Measurements from ENCODE around the gene PMPCB. TPM values are rescaled to one million over a fixed set of nuclear protein-coding genes. Genes with fewer than 3 reads are reported as not detected.
"Not testable (repeated sequence)": the region's sequence is repeated elsewhere in the genome, so short reads cannot be mapped to it uniquely, and the experiment has no call there.

Gene PMPCB
- total RNA-seq, 4 donors from 2014 or later = 34.7 to 65.0 (median 46.3) TPM

DNA sequence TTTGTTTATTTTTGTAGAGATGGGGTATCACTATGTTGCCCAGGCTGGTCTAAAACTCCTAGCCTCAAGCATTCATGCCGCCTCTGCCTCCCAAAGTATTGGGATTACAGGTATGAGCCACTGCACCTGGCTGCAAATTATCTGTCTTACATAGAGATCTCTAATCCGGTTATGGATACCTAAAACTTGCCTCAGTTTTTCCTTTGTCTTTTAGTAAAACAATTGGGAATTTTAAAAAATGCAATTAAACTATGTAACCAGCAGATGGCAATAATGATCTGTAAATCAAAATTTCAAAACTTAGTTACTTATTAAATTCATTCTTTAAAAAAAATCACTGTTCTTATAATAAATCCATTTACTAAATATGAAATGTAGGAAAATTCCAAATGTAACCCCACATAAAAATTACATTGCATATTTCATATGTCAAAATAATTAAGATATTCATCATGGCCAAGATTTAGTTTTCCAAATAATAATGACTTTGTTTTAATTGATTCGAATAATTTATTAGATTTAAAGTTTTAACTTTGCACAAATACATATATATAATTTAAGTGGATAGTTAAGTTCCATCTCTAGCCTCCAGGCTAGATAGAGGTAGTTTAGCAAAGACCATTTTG is 14.3 kb upstream of the PMPCB start:
- intact Hi-C loops (cut with DNase I); H3K36me3 ChIP-seq; H3K9me3 ChIP-seq; DNase-seq; H3K27ac ChIP-seq; H3K4me3 ChIP-seq: not testable (repeated sequence)
- 38 to 43% methylated on average over 3 of the region's 3 CpGs for WGBS, 2 donors
- Histone ChIP-seq H3K27me3 (peaks cover 0 to 18% (median 0%) of the 10 kb centered on the region in 4 donors), H3K4me1 (peaks cover 6 to 22% (median 7%) of the 10 kb centered on the region in 3 donors)
- TF ChIP-seq, protein P1, sequence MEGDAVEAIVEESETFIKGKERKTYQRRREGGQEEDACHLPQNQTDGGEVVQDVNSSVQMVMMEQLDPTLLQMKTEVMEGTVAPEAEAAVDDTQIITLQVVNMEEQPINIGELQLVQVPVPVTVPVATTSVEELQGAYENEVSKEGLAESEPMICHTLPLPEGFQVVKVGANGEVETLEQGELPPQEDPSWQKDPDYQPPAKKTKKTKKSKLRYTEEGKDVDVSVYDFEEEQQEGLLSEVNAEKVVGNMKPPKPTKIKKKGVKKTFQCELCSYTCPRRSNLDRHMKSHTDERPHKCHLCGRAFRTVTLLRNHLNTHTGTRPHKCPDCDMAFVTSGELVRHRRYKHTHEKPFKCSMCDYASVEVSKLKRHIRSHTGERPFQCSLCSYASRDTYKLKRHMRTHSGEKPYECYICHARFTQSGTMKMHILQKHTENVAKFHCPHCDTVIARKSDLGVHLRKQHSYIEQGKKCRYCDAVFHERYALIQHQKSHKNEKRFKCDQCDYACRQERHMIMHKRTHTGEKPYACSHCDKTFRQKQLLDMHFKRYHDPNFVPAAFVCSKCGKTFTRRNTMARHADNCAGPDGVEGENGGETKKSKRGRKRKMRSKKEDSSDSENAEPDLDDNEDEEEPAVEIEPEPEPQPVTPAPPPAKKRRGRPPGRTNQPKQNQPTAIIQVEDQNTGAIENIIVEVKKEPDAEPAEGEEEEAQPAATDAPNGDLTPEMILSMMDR (IDR thresholded peaks at IDR 0.05) = peak in 1 of 6 experiments; percentile 4

DNA sequence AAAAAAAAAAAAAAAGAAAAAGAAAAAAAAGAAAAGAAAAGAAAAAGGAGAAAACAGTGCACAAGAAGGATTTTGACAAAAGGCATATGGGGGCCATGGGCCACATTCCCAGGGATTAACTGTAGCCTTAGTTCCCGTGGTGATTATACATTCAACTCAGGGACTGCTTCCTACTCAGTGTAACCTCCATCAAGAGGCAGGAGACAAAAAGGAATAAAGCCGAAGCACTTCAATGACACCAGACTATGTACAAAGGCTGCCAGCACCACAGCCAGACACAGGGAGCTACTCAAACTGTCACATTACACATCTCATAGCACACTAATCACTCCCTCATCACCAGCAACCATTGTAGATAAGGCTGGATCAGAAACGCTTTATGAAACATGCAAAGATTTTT is 5.1 kb upstream of the PMPCB start:
- H3K36me3 ChIP-seq = no peaks in the 10 kb centered on the region
- intact Hi-C loops (cut with DNase I) = no loop called here
- H3K27ac ChIP-seq = no peak overlapping the region
- no peak overlapping the region for H3K4me3 ChIP-seq
- peaks cover 0 to 7% (median 0%) of the 10 kb centered on the region in 3 donors for H3K4me1 ChIP-seq
- TF ChIP-seq, protein P1 (IDR thresholded peaks at IDR 0.05) = no peak
- TF ChIP-seq POLR2A (IDR thresholded peaks at IDR 0.05) = no peak
- 48 to 49% methylated on average over 3 of the region's 3 CpGs for WGBS, 2 donors
- H3K27me3 ChIP-seq = peaks cover 0 to 16% (median 0%) of the 10 kb centered on the region in 4 donors
- no peaks in the 10 kb centered on the region for H3K9me3 ChIP-seq
- no peak for DNase-seq

DNA sequence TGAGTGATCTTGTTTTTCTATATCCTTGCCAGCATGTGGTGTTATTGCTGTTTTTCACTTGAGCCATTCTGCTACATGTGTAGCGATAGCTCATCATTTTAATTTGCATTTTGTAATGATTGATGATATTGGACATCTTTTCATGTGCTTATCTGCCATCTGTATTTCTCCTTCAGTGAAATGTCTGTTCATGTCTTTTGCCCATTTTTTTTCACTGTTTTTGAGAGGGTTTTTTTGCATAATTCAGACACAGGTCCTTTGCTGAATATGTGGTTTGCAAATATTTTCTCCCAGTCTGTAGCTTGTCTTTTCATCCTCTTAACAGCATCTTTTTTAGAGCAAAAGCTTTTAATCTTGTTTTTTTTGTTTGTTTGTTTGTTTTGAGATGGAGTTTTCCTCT is 3.7 kb upstream of the PMPCB start:
- TF ChIP-seq, protein P1 (IDR thresholded peaks at IDR 0.05) = no peak
- no peak for TF ChIP-seq POLR2A (IDR thresholded peaks at IDR 0.05)
- no peaks in the 10 kb centered on the region for H3K36me3 ChIP-seq
- peaks cover 0 to 16% (median 0%) of the 10 kb centered on the region in 4 donors for H3K27me3 ChIP-seq
- no peaks in the 10 kb centered on the region for H3K9me3 ChIP-seq
- H3K27ac ChIP-seq = no peak overlapping the region
- no peak for DNase-seq
- H3K4me3 ChIP-seq = no peak overlapping the region
- H3K4me1 ChIP-seq = peaks cover 0 to 15% (median 7%) of the 10 kb centered on the region in 3 donors
- intact Hi-C loops (cut with DNase I) = no loop called here
- WGBS, 2 donors = 88 to 100% methylated on average over 1 of the region's 1 CpG

DNA sequence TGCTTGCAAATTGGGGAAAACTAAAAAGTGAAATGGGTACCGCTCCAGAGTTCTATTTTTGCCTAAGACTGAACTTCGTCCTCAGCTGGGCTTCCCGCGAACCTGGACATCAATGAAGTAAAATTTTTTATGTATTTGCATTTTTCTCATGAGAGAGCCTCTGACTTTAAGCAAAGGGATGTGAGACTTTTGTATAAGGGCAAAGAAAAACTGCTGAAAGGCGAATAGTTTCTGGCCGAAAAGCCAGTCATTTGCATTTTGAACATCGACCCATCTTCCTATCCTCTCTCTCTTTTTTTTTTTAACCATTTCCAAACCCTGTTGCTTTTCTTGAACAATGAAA is 573 bp downstream of the PMPCB start:
- intact Hi-C loops (cut with DNase I) = no loop called here
- no peak for TF ChIP-seq POLR2A (IDR thresholded peaks at IDR 0.05)
- TF ChIP-seq, protein P1 (IDR thresholded peaks at IDR 0.05) = no peak
- no peaks in the 10 kb centered on the region for H3K27me3 ChIP-seq
- WGBS, 2 donors = 1% methylated on average over 7 of the region's 7 CpGs
- H3K4me3 ChIP-seq = peak overlapping the region; percentile 84 to 90 (median 88)
- no peak for DNase-seq
- H3K27ac ChIP-seq = peak overlapping the region; percentile 85 to 90 (median 86)
- peaks cover 0 to 28% (median 12%) of the 10 kb centered on the region in 3 donors for H3K4me1 ChIP-seq
- H3K9me3 ChIP-seq = no peaks in the 10 kb centered on the region
- peaks cover 0 to 36% (median 15%) of the 10 kb centered on the region in 3 donors for H3K36me3 ChIP-seq

DNA sequence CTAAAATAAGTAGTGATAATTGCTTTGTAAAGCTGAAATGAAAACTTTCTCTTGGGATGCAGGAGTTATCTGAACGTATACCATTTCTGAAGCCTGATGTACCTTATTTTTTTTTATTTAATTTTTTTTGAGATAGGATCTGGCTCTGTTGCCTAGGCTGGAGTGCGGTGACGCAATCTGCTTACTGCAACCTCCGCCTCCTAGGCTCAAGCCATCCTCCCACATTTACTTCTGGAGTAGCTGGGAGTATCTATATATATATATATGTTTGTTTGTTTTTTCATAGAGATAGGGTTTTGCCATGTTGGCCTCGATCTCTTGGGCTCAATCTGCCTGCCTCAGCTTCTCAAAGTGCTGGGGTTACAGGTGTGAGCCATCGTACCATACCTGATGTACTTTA is 2.4 kb downstream of the PMPCB start:
- peaks cover 0 to 28% (median 12%) of the 10 kb centered on the region in 3 donors for H3K4me1 ChIP-seq
- 90% methylated on average over 6 of the region's 6 CpGs for WGBS, 2 donors
- H3K9me3 ChIP-seq = no peaks in the 10 kb centered on the region
- H3K4me3 ChIP-seq = no peak overlapping the region
- TF ChIP-seq, protein P1 (IDR thresholded peaks at IDR 0.05) = no peak
- TF ChIP-seq POLR2A (IDR thresholded peaks at IDR 0.05) = no peak
- intact Hi-C loops (cut with DNase I) = no loop called here
- H3K27me3 ChIP-seq = no peaks in the 10 kb centered on the region
- peaks cover 0 to 55% (median 18%) of the 10 kb centered on the region in 3 donors for H3K36me3 ChIP-seq
- DNase-seq = no peak
- H3K27ac ChIP-seq = no peak overlapping the region

Measured in esophagus squamous epithelium (tissue), 5 donors.